PFSK-1 (cell line): Measurements from ENCODE around the gene DIP2C.

ENCODE experiments used
- FOXP2 ChIP-seq: optimal IDR thresholded peaks from 2 replicates; pipeline ENCODE3; 2011; ENCODE audit warnings: borderline replicate concordance, control low read depth, inconsistent platforms; ENCODE audit not compliant: insufficient read depth; ENCODE audit errors: extremely low read length, extremely low read depth
- POLR2AphosphoS5 ChIP-seq: IDR thresholded peaks from 2 replicates; pipeline ENCODE4 v1.6.1; 2012; ENCODE audit warnings: low read depth, mild to moderate bottlenecking, control low read depth, low read length, moderate library complexity
- REST ChIP-seq, 2 experiments: IDR thresholded peaks; 2 replicates each; pipeline versions ENCODE4 v1.6.1 to v1.8.0; 2011 to 2012; ENCODE audit warnings: low read depth in 2 of 2, low read length in 2 of 2, control low read depth in 1 of 2, inconsistent platforms in 1 of 2, mild to moderate bottlenecking in 1 of 2, moderate library complexity in 1 of 2; ENCODE audit not compliant: insufficient read depth in 1 of 2
- SIN3A ChIP-seq: IDR thresholded peaks from 2 replicates; pipeline ENCODE4 v1.6.1; 2012; ENCODE audit warnings: mild to moderate bottlenecking, low read length, moderate library complexity, borderline replicate concordance; ENCODE audit not compliant: insufficient read depth

- TF ChIP-seq REST (IDR thresholded peaks at IDR 0.05; ENCODE audit: insufficient read depth in 1 of 2, low read depth in 2 of 2, low read length in 2 of 2) (no peak), POLR2AphosphoS5 (no peak), SIN3A (no peak), FOXP2 (no peak)
Measured at GRCh38 chr10:480498-480927, 209.0 kb downstream of the DIP2C start.
